ENCODE data around the gene PDGFRA. TPM values are rescaled to one million over a fixed set of nuclear protein-coding genes. Genes with fewer than 3 reads are reported as not detected.

PDGFRA gene
- polyA plus RNA-seq, 3 donors, result not detected

DNA sequence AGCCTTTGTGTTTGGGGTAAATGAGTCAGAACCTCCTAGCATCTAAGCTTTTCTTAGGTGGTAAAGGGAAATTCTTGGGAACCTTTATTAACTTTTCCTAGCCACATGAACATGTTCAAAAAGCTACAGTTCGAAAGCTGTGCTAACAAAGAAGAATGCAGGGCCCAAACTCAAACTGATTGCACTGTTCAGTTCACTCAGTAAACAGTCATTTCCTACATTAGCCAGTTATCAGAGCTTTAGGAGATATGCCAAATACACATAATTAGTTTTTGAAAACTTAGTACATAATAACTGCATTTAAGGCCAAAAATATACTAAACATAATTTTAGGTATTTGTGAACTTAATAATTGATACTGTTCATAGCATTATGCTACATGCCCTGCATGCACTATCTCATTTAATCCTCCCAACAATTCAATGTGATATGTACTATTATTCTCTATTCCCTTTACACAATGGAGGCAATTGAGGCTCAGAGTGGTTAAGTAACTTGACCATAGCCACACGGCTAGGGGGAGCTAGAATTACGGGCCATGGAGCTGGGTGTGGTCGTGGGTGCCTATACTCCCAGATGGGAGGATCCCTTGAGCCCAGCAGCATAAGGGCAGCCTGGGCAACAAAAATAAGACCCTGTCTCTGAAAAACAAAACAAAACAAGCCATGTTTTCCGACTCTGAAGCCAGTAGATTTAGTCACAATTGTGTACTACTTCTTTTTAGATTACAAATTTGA, 43.9 kb upstream of the PDGFRA start:
- H3K36me3 Mint-ChIP-seq, result no peaks in the 10 kb centered on the region
- no peak overlapping the region for H2AFZ ChIP-seq (ENCODE audit: insufficient read depth, low read depth, low read length, poor library complexity, severe bottlenecking)
- H3K9ac ChIP-seq (ENCODE audit: insufficient read depth, low read length, poor library complexity, severe bottlenecking), result no peak overlapping the region
- 60% methylated on average over 2 of the region's 5 CpGs for WGBS (ENCODE audit: insufficient coverage)
- no peak overlapping the region for H3K4me2 ChIP-seq (replicated peaks; ENCODE audit: extremely low read depth, low read length, poor library complexity, severe bottlenecking)
- no peak overlapping the region for H3K4me3 ChIP-seq (replicated peaks in 1 of 3; ENCODE audit: low read depth in 2 of 3, low read length in 3 of 3)
- DNase-seq, result no peak
- peaks cover 0 to 3% (median 1%) of the 10 kb centered on the region in 7 donors for H3K9me3 Mint-ChIP-seq
- peaks cover 4% of the 10 kb centered on the region for H3K4me1 Mint-ChIP-seq
- H3K27me3 Mint-ChIP-seq (ENCODE audit: low read depth in 3 of 3), result peaks cover 2 to 4% (median 3%) of the 10 kb centered on the region in 3 donors
- no peak overlapping the region for H3K27ac ChIP-seq (ENCODE audit: low read depth in 1 of 2, low read length in 2 of 2)
- H3K36me3 ChIP-seq (replicated peaks in 1 of 2; ENCODE audit: control insufficient read depth in 1 of 2, insufficient read depth in 2 of 2, low read length in 2 of 2), result no peaks in the 10 kb centered on the region
- H3K4me3 Mint-ChIP-seq, result no peak overlapping the region
- no peaks in the 10 kb centered on the region for H3K79me2 ChIP-seq (ENCODE audit: insufficient read depth, low read length)
- H4K20me1 ChIP-seq (ENCODE audit: insufficient read depth, low read length), result no peaks in the 10 kb centered on the region
- H3K4me1 ChIP-seq (ENCODE audit: control insufficient read depth in 1 of 2, insufficient read depth in 2 of 2, low read length in 2 of 2), result no peaks in the 10 kb centered on the region
- TF ChIP-seq, protein P1, sequence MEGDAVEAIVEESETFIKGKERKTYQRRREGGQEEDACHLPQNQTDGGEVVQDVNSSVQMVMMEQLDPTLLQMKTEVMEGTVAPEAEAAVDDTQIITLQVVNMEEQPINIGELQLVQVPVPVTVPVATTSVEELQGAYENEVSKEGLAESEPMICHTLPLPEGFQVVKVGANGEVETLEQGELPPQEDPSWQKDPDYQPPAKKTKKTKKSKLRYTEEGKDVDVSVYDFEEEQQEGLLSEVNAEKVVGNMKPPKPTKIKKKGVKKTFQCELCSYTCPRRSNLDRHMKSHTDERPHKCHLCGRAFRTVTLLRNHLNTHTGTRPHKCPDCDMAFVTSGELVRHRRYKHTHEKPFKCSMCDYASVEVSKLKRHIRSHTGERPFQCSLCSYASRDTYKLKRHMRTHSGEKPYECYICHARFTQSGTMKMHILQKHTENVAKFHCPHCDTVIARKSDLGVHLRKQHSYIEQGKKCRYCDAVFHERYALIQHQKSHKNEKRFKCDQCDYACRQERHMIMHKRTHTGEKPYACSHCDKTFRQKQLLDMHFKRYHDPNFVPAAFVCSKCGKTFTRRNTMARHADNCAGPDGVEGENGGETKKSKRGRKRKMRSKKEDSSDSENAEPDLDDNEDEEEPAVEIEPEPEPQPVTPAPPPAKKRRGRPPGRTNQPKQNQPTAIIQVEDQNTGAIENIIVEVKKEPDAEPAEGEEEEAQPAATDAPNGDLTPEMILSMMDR (IDR thresholded peaks at IDR 0.05), result no peak
- intact Hi-C loops (cut with micrococcal nuclease), result no loop called here
- H3K9me3 ChIP-seq (replicated peaks in 1 of 2; ENCODE audit: control insufficient read depth in 1 of 2, insufficient read depth in 1 of 2, low read length in 2 of 2), result no peaks in the 10 kb centered on the region
- H3K27me3 ChIP-seq (ENCODE audit: control insufficient read depth in 2 of 2, insufficient read depth in 2 of 2, low read length in 2 of 2), result no peaks in the 10 kb centered on the region
- H3K27ac Mint-ChIP-seq, result peak overlapping the region in 1 of 7 donors; percentile 23

DNA sequence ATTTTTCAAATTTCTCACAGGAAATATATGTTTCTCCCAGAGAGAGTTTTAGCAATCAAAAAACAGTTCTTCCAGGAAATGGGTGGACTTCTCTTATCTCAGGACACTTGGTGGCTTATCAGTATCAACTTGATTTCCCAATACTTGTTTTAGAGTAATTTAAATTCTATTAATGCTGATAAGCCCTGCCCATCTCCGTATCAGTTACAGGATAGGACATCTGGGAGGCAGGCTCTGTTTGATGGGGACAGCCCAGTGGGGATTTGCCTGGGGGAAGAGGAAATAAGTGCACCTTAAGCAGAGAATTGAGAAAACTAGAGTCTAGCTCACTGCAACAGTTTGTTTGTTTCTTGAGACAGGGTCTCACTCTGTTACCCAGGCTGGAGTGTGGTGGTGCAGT, 43.2 kb upstream of the PDGFRA start:
- WGBS (ENCODE audit: insufficient coverage), result no CpG with 5 or more reads among the region's 1 CpG
- no peak overlapping the region for H3K9ac ChIP-seq (ENCODE audit: insufficient read depth, low read length, poor library complexity, severe bottlenecking)

More for the DNA sequence above, 43.2 kb upstream of the PDGFRA start:
- no peaks in the 10 kb centered on the region for H3K27me3 ChIP-seq (ENCODE audit: control insufficient read depth in 2 of 2, insufficient read depth in 2 of 2, low read length in 2 of 2)
- no peak overlapping the region for H3K4me2 ChIP-seq (replicated peaks; ENCODE audit: extremely low read depth, low read length, poor library complexity, severe bottlenecking)
- Mint-ChIP-seq H3K9me3 (peaks cover 0 to 3% (median 0%) of the 10 kb centered on the region in 7 donors), H3K4me1 (peaks cover 4% of the 10 kb centered on the region), H3K27ac (no peak overlapping the region), H3K27me3 (ENCODE audit: low read depth in 3 of 3) (peaks cover 2 to 3% (median 2%) of the 10 kb centered on the region in 3 donors), H3K36me3 (no peaks in the 10 kb centered on the region), H3K4me3 (no peak overlapping the region)
- no peaks in the 10 kb centered on the region for H3K9me3 ChIP-seq (replicated peaks in 1 of 2; ENCODE audit: control insufficient read depth in 1 of 2, insufficient read depth in 1 of 2, low read length in 2 of 2)
- TF ChIP-seq, protein P1 (IDR thresholded peaks at IDR 0.05), result no peak
- H3K79me2 ChIP-seq (ENCODE audit: insufficient read depth, low read length), result no peaks in the 10 kb centered on the region
- H3K27ac ChIP-seq (ENCODE audit: low read depth in 1 of 2, low read length in 2 of 2), result no peak overlapping the region
- H3K36me3 ChIP-seq (replicated peaks in 1 of 2; ENCODE audit: control insufficient read depth in 1 of 2, insufficient read depth in 2 of 2, low read length in 2 of 2), result no peaks in the 10 kb centered on the region
- intact Hi-C loops (cut with micrococcal nuclease), result no loop called here
- no peaks in the 10 kb centered on the region for H4K20me1 ChIP-seq (ENCODE audit: insufficient read depth, low read length)
- H3K4me1 ChIP-seq (ENCODE audit: control insufficient read depth in 1 of 2, insufficient read depth in 2 of 2, low read length in 2 of 2), result no peaks in the 10 kb centered on the region
- H2AFZ ChIP-seq (ENCODE audit: insufficient read depth, low read depth, low read length, poor library complexity, severe bottlenecking), result no peak overlapping the region
- H3K4me3 ChIP-seq (replicated peaks in 1 of 3; ENCODE audit: low read depth in 2 of 3, low read length in 3 of 3), result no peak overlapping the region
- no peak for DNase-seq
